Measurements from ENCODE around the gene DNAJC27. TPM values are rescaled to one million over a fixed set of nuclear protein-coding genes. Genes with fewer than 3 reads are reported as not detected.

The DNAJC27 gene
- total and polyA plus RNA-seq, 2 of the 13 experiments (the other 11 are each of a cell fraction or from before 2014, with no cell fraction given) = 3.1 to 3.7 TPM

DNA sequence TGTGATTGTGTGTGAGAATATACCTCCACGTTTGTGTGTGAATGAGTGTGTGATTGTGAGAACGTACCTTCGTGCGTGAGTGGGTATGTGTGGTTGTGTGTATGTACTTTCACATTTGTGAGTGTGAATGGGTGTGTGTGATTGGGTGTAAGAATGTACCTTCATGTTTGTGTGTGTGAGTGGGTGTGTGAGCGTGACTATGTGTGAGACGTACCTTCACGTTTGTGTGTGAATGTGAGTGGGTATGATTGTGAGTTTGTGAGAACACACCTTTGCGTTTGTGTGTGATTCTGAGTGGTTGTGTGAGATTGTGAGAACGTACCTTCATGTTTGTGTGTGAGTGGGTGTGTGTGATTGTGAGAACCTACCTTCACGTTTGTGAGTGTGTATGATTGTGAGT lies 45.9 kb downstream of the DNAJC27 start:
- no peak for FAIRE-seq
- Histone ChIP-seq H3K9ac (ENCODE audit: insufficient read depth, low read depth, low read length) (no peak overlapping the region), H3K36me3 (replicated peaks in 1 of 2; ENCODE audit: control insufficient read depth in 1 of 2, insufficient read depth in 2 of 2, low read length in 2 of 2) (no peaks in the 10 kb centered on the region), H3K27me3 (ENCODE audit: control insufficient read depth in 1 of 2, insufficient read depth in 2 of 2, low read length in 2 of 2) (peaks cover 9 to 64% of the 10 kb centered on the region in 2 experiments; a peak in 4 of 5 replicates), H3K4me1 (ENCODE audit: insufficient read depth, low read length) (peaks cover 10% of the 10 kb centered on the region), H2AFZ (ENCODE audit: low read length) (no peak overlapping the region), H3K9me3 (ENCODE audit: low read length) (no peaks in the 10 kb centered on the region), H3K4me3 (replicated peaks in 1 of 3; ENCODE audit: insufficient read depth in 1 of 3, low read depth in 2 of 3, low read length in 3 of 3) (no peak overlapping the region), H3K27ac (ENCODE audit: extremely low read length, insufficient read depth, low read length) (no peak overlapping the region), H4K20me1 (ENCODE audit: insufficient read depth, low read length) (no peaks in the 10 kb centered on the region; the same call in 1 of the 2 replicates), H3K79me2 (ENCODE audit: insufficient read depth, low read length) (no peaks in the 10 kb centered on the region), H3K4me2 (ENCODE audit: low read depth, low read length) (no peak overlapping the region)
- in situ Hi-C loops (cut with HindIII; ENCODE audit: extremely low pct_ligation_motif_present, low pct_unique_long_range_greater_than_20kb) = no loop called here
- ATAC-seq = no peak
- ChIA-PET CTCF (ENCODE audit: low intra/inter-chr PET ratio, low total read pairs) (no interaction called here), POLR2A (no interaction called here)
- no peak for TF ChIP-seq HES4 (CRISPR knock-in tag; IDR thresholded peaks at IDR 0.05; ENCODE audit: borderline replicate concordance)
- TF ChIP-seq NBN (conservative IDR thresholded peaks at IDR 0.05) = 0 out of 2 replicates have a peak, but pooled peaks have one; percentile 7
- TF ChIP-seq, protein P1, sequence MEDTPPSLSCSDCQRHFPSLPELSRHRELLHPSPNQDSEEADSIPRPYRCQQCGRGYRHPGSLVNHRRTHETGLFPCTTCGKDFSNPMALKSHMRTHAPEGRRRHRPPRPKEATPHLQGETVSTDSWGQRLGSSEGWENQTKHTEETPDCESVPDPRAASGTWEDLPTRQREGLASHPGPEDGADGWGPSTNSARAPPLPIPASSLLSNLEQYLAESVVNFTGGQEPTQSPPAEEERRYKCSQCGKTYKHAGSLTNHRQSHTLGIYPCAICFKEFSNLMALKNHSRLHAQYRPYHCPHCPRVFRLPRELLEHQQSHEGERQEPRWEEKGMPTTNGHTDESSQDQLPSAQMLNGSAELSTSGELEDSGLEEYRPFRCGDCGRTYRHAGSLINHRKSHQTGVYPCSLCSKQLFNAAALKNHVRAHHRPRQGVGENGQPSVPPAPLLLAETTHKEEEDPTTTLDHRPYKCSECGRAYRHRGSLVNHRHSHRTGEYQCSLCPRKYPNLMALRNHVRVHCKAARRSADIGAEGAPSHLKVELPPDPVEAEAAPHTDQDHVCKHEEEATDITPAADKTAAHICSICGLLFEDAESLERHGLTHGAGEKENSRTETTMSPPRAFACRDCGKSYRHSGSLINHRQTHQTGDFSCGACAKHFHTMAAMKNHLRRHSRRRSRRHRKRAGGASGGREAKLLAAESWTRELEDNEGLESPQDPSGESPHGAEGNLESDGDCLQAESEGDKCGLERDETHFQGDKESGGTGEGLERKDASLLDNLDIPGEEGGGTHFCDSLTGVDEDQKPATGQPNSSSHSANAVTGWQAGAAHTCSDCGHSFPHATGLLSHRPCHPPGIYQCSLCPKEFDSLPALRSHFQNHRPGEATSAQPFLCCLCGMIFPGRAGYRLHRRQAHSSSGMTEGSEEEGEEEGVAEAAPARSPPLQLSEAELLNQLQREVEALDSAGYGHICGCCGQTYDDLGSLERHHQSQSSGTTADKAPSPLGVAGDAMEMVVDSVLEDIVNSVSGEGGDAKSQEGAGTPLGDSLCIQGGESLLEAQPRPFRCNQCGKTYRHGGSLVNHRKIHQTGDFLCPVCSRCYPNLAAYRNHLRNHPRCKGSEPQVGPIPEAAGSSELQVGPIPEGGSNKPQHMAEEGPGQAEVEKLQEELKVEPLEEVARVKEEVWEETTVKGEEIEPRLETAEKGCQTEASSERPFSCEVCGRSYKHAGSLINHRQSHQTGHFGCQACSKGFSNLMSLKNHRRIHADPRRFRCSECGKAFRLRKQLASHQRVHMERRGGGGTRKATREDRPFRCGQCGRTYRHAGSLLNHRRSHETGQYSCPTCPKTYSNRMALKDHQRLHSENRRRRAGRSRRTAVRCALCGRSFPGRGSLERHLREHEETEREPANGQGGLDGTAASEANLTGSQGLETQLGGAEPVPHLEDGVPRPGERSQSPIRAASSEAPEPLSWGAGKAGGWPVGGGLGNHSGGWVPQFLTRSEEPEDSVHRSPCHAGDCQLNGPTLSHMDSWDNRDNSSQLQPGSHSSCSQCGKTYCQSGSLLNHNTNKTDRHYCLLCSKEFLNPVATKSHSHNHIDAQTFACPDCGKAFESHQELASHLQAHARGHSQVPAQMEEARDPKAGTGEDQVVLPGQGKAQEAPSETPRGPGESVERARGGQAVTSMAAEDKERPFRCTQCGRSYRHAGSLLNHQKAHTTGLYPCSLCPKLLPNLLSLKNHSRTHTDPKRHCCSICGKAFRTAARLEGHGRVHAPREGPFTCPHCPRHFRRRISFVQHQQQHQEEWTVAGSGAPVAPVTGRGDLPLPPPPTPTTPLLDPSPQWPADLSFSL (CRISPR knock-in tag; IDR thresholded peaks at IDR 0.05) = peak; percentile 65
- no peak for TF ChIP-seq DMAP1 (CRISPR knock-in tag; IDR thresholded peaks at IDR 0.05)
- TF ChIP-seq, protein P2, sequence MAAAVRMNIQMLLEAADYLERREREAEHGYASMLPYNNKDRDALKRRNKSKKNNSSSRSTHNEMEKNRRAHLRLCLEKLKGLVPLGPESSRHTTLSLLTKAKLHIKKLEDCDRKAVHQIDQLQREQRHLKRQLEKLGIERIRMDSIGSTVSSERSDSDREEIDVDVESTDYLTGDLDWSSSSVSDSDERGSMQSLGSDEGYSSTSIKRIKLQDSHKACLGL (CRISPR knock-in tag; IDR thresholded peaks at IDR 0.05) = no peak
- no peak for TF ChIP-seq ZNF326 (CRISPR knock-in tag; IDR thresholded peaks at IDR 0.05; ENCODE audit: borderline replicate concordance)
- TF ChIP-seq EHMT2 (IDR thresholded peaks at IDR 0.05; ENCODE audit: borderline replicate concordance, low read depth, low read length) = no peak
- no peak for TF ChIP-seq MBNL3 (CRISPR knock-in tag; conservative IDR thresholded peaks at IDR 0.05)
- no peak for DNase-seq (ENCODE audit: low spot score)
- intact Hi-C loops (cut with micrococcal nuclease; ENCODE audit: unreplicated experiment) = no loop called here
- WGBS (ENCODE audit: low lambda C conversion rate) = 60% methylated on average over 10 of the region's 10 CpGs
- no TSS peak for BruUV-seq (replicated peaks)
